HepG2 (cell line): ENCODE measurements around the gene AUH. TPM values are rescaled to one million over a fixed set of nuclear protein-coding genes. Genes with fewer than 3 reads are reported as not detected.

ENCODE experiments used
- ATAC-seq: fragments of 200-7000 bp; cut with Tn5 transposase; 3 replicates; pipeline ENCODE4 v1.9.1; 2020; ENCODE audit warnings: mild to moderate bottlenecking, moderate library complexity
- BruUV-seq: library from RNA; stranded (reverse); fragments of 400-500 nt; replicated peaks from 2 replicates; lab custom pipeline; 2021; lab: Mats Ljungman, UMichigan
- CTCF ChIA-PET: fragments of 300-600 bp; formaldehyde crosslinking; extraction: SDS; loops from one replicate; lab custom pipeline; 2021; ENCODE audit warnings: low total read pairs, inconsistent platforms, low intra/inter-chr PET ratio; lab: Yijun Ruan, JAX
- POLR2A ChIA-PET: fragments of 350-600 bp; sonication (Branson Sonifier 250); formaldehyde crosslinking; loops from one replicate; lab custom pipeline; 2020; ENCODE audit warnings: antibody characterized with exemption, inconsistent platforms; lab: Yijun Ruan, JAX
- DNase-seq: peaks from one replicate; pipeline ENCODE4 v3.0.0-alpha.2; 2015; ENCODE audit warnings: low spot score
- FAIRE-seq: peaks from 3 replicates; lab custom pipeline; 2011; peaks lifted over from hg19 to GRCh38; lab: Jason Lieb, UNC
- H2AFZ ChIP-seq: one replicate; pipeline ENCODE4 v1.6.1; 2011; ENCODE audit warnings: low read length, inconsistent platforms
- H3K27ac ChIP-seq: fragments of 300-600 bp; 3 replicates; pipeline ENCODE4 v1.8.0; 2011; ENCODE audit warnings: mixed run types, mild to moderate bottlenecking, mixed read lengths, low read length, inconsistent platforms; ENCODE audit not compliant: insufficient read depth; ENCODE audit errors: extremely low read length
- H3K27me3 ChIP-seq, 2 experiments: fragments of 200-600 bp in 1 of 2; 2 replicates in 1 of 2; 3 replicates in 1 of 2; pipeline versions ENCODE4 v1.6.0 to v1.8.0; 2011; ENCODE audit warnings: low read length in 2 of 2, mild to moderate bottlenecking in 2 of 2, moderate library complexity in 2 of 2, inconsistent platforms in 1 of 2; ENCODE audit not compliant: insufficient read depth in 2 of 2, control insufficient read depth in 1 of 2
- H3K36me3 ChIP-seq, 2 experiments: fragments of 200-600 bp in 1 of 2; replicated peaks in 1 of 2; 2 replicates in 1 of 2; 3 replicates in 1 of 2; pipeline versions ENCODE4 v1.5.1 to v1.8.0; 2011; ENCODE audit warnings: low read length in 2 of 2, inconsistent platforms in 1 of 2; ENCODE audit not compliant: insufficient read depth in 2 of 2, control insufficient read depth in 1 of 2
- H3K4me1 ChIP-seq: 2 replicates; pipeline ENCODE4 v1.5.1; 2012; ENCODE audit warnings: low read length, inconsistent platforms; ENCODE audit not compliant: insufficient read depth
- H3K4me2 ChIP-seq: 2 replicates; pipeline ENCODE4 v1.6.0; 2011; ENCODE audit warnings: low read depth, low read length, inconsistent platforms
- H3K4me3 ChIP-seq, 3 experiments: fragments of 200-600 bp in 1 of 3; sonication (generic), shearing (Covaris generic) in 1 of 3; replicated peaks in 1 of 3; 2 replicates each; pipeline ENCODE4 v1.5.1; 2011 to 2016; ENCODE audit warnings: low read length in 3 of 3, inconsistent platforms in 2 of 3, low read depth in 2 of 3, mild to moderate bottlenecking in 2 of 3, control low read depth in 1 of 3, mixed read lengths in 1 of 3; ENCODE audit not compliant: insufficient read depth in 1 of 3
- H3K79me2 ChIP-seq: one replicate; pipeline ENCODE4 v1.6.1; 2011; ENCODE audit warnings: low read length, inconsistent platforms; ENCODE audit not compliant: insufficient read depth
- H3K9ac ChIP-seq: 2 replicates; pipeline ENCODE4 v1.6.0; 2011; ENCODE audit warnings: mild to moderate bottlenecking, low read depth, low read length, inconsistent platforms; ENCODE audit not compliant: insufficient read depth
- H3K9me3 ChIP-seq: 2 replicates; pipeline ENCODE4 v1.5.1; 2012; ENCODE audit warnings: mild to moderate bottlenecking, low read length
- H4K20me1 ChIP-seq: 2 replicates; pipeline ENCODE4 v1.6.0; 2011; ENCODE audit warnings: inconsistent platforms, mild to moderate bottlenecking, low read length, moderate library complexity; ENCODE audit not compliant: insufficient read depth
- ATAD3A ChIP-seq: sonication (generic); formaldehyde crosslinking; IDR thresholded peaks from 2 replicates; pipeline ENCODE4 v1.4.0; 2020; ENCODE audit warnings: missing genetic modification reagents
- HOXA9 ChIP-seq: sonication (generic); formaldehyde crosslinking; IDR thresholded peaks from 2 replicates; pipeline ENCODE4 v1.8.1; 2022; ENCODE audit warnings: missing genetic modification reagents, mild to moderate bottlenecking, moderate library complexity, borderline replicate concordance
- IRF2 ChIP-seq: IDR thresholded peaks from 2 replicates; pipeline ENCODE4 v1.6.1; 2018; ENCODE audit warnings: missing genetic modification reagents, missing compliant biosample characterization
- NFRKB ChIP-seq: fragments of 450-650 bp; IDR thresholded peaks from 2 replicates; pipeline ENCODE4 v1.6.1; 2017
- PATZ1 ChIP-seq: sonication (generic); formaldehyde crosslinking; IDR thresholded peaks from 2 replicates; pipeline ENCODE4 v1.4.0; 2020; ENCODE audit warnings: missing genetic modification reagents
- PBX2 ChIP-seq: IDR thresholded peaks from 2 replicates; pipeline ENCODE4 v1.6.1; 2016; ENCODE audit warnings: control low read depth
- RFXANK ChIP-seq: IDR thresholded peaks from 2 replicates; pipeline ENCODE4 v1.6.1; 2016
- SIN3B ChIP-seq: fragments of 150-350 bp; IDR thresholded peaks from 2 replicates; pipeline ENCODE4 v1.6.1; 2014; ENCODE audit warnings: low read length
- SKI ChIP-seq: fragments of 450-650 bp; IDR thresholded peaks from one replicate; pipeline ENCODE4 v1.6.1; 2018; ENCODE audit warnings: mild to moderate bottlenecking; ENCODE audit not compliant: partially characterized antibody
- ZBTB42 ChIP-seq: sonication (generic); formaldehyde crosslinking; IDR thresholded peaks from 2 replicates; pipeline ENCODE4 v1.5.0; 2020; ENCODE audit warnings: mild to moderate bottlenecking, missing genetic modification reagents
- ZFY ChIP-seq: sonication (generic); formaldehyde crosslinking; IDR thresholded peaks from 2 replicates; pipeline ENCODE4 v1.4.0; 2020; ENCODE audit warnings: missing genetic modification reagents
- ZGPAT ChIP-seq: IDR thresholded peaks from 2 replicates; pipeline ENCODE4 v1.6.1; 2016; ENCODE audit warnings: mild to moderate bottlenecking
- ZNF121 ChIP-seq: sonication (generic); formaldehyde crosslinking; IDR thresholded peaks from 2 replicates; pipeline ENCODE4 v1.5.0; 2020; ENCODE audit warnings: mild to moderate bottlenecking, missing genetic modification reagents
- ZNF549 ChIP-seq: sonication (generic); formaldehyde crosslinking; IDR thresholded peaks from 2 replicates; pipeline ENCODE4 v1.5.0; 2020; ENCODE audit warnings: missing genetic modification reagents
- ZSCAN5A ChIP-seq: sonication (generic); formaldehyde crosslinking; IDR thresholded peaks from 2 replicates; pipeline ENCODE4 v1.8.0; 2022; ENCODE audit warnings: mild to moderate bottlenecking, missing genetic modification reagents, borderline replicate concordance
- in situ Hi-C: cut with HindIII; loops from 2 replicates; pipeline ENCODE4 v1.10.0; 2017; ENCODE audit warnings: low pct_unique_long_range_greater_than_20kb; ENCODE audit not compliant: extremely low pct_ligation_motif_present
- intact Hi-C: fragments of 100-400 bp; cut with micrococcal nuclease; formaldehyde crosslinking; loops from one replicate; pipeline ENCODE4 v1.10.0; 2022; ENCODE audit not compliant: unreplicated experiment
- polyA plus RNA-seq, 8 experiments: library from polyadenylated mRNA; depleted of rRNA in 3 of 8; stranded (reverse) in 7 of 8; unstranded in 1 of 8; fragments of >200 nt; fragmentation: Illumina TruSeq in 4 of 8; extraction: Trizol in 4 of 8; gene quantifications; 2 replicates each; pipeline versions ENCODE4 v1.2.1 to v1.2.3, GENCODE V29; 2011 to 2016; ENCODE audit warnings: low read depth in 4 of 8, missing spikeins in 1 of 8, mixed read lengths in 1 of 8; ENCODE audit not compliant: insufficient read depth in 1 of 8
- total RNA-seq, 5 experiments: library from RNA; depleted of rRNA; stranded (reverse); fragments of >200 nt; fragmentation: Illumina TruSeq; extraction: Trizol; gene quantifications; 2 replicates each; pipeline ENCODE4 v1.2.3, GENCODE V29; 2016; ENCODE audit warnings: low read depth in 1 of 5

AUH gene
- total and polyA plus RNA-seq, 2 of the 13 experiments (the other 11 are each of a cell fraction or from before 2014, with no cell fraction given) = 25.8 to 31.9 TPM

- H2AFZ ChIP-seq = no peak overlapping the region
- peaks cover 17% of the 10 kb centered on the region for H3K9me3 ChIP-seq
- in situ Hi-C loops = no loop called here
- DNase-seq (no peak), ATAC-seq (no peak), FAIRE-seq (no peak)
- no TSS peak for BruUV-seq
- H3K27ac ChIP-seq = no peak overlapping the region
- POLR2A ChIA-PET = no interaction called here
- no peaks in the 10 kb centered on the region for H4K20me1 ChIP-seq
- H3K79me2 ChIP-seq = no peaks in the 10 kb centered on the region
- H3K36me3 ChIP-seq = no peaks in the 10 kb centered on the region
- no peak overlapping the region for H3K4me3 ChIP-seq
- intact Hi-C loops = no loop called here
- CTCF ChIA-PET = no interaction called here
- H3K9ac ChIP-seq = no peak overlapping the region
- H3K27me3 ChIP-seq = no peaks in the 10 kb centered on the region
- TF ChIP-seq ZFY (CRISPR knock-in tag) (no peak), RFXANK (CRISPR knock-in tag) (no peak), ATAD3A (CRISPR knock-in tag) (no peak), PBX2 (CRISPR knock-in tag) (no peak), SIN3B (no peak), ZBTB42 (CRISPR knock-in tag) (no peak), ZNF121 (CRISPR knock-in tag) (no peak), SKI (no peak), NFRKB (no peak), ZNF549 (no peak), PATZ1 (CRISPR knock-in tag) (no peak), ZSCAN5A (CRISPR knock-in tag) (no peak), ZGPAT (CRISPR knock-in tag) (no peak), IRF2 (CRISPR knock-in tag) (no peak), HOXA9 (CRISPR knock-in tag) (no peak)
- H3K4me1 ChIP-seq = peaks cover 4% of the 10 kb centered on the region; the same call in 1 of the 2 replicates
- H3K4me2 ChIP-seq = no peak overlapping the region
Observed at GRCh38 chr9:91170951-91171350, 190.8 kb downstream of the AUH start.
